Memory B cell (primary cell): ENCODE results near the gene NHEJ1.

Experiments used
- ATAC-seq: fragments of 150-1000 bp; cut with Tn5 transposase; 2 replicates; pipeline ENCODE4 v1.10.0; 2021; ENCODE audit warnings: low read depth, mild to moderate bottlenecking, moderate library complexity
- DNase-seq, 2 donors: peaks; one replicate each; pipeline ENCODE4 v3.0.0; 2022; ENCODE audit warnings: low spot score in 2 of 2
- H3K27ac Mint-ChIP-seq: one replicate; pipeline ENCODE4 v1.8.0; 2022; ENCODE audit warnings: mild to moderate bottlenecking, moderate library complexity, mixed read lengths
- H3K27me3 Mint-ChIP-seq: one replicate; pipeline ENCODE4 v1.8.0; 2022; ENCODE audit warnings: mixed read lengths
- H3K36me3 Mint-ChIP-seq: one replicate; pipeline ENCODE4 v1.8.0; 2022; ENCODE audit warnings: mild to moderate bottlenecking, mixed read lengths
- H3K4me1 Mint-ChIP-seq: one replicate; pipeline ENCODE4 v1.8.0; 2022; ENCODE audit warnings: mixed read lengths
- H3K4me3 Mint-ChIP-seq: one replicate; pipeline ENCODE4 v1.8.0; 2022; ENCODE audit warnings: mild to moderate bottlenecking, moderate library complexity, mixed read lengths
- H3K9me3 Mint-ChIP-seq: one replicate; pipeline ENCODE4 v1.8.0; 2022; ENCODE audit warnings: mixed read lengths

The NHEJ1 gene

DNA sequence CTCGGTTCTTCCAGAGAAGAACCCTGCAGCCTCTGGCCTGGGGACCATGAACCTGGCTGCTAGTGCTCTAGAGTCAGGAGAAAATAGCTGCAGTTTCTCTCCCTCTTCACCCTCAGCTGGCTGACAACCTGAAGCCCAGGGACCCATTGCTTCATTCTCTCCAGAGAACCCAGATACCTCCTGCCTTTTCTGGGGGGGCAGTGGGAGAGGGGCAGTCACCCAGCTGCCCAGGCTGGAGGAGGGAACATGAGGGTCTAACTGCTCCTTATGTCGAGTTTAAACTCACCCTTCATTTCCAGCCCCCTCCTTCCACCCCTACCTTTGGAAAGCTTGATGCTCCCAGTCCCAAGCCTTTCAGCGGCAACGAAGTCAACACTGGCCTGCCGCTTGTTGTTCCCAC, 38.4 kb upstream of the NHEJ1 start:
- Mint-ChIP-seq H3K36me3 (no peaks in the 10 kb centered on the region), H3K4me1 (no peaks in the 10 kb centered on the region), H3K27me3 (peaks cover 11% of the 10 kb centered on the region), H3K4me3 (no peak overlapping the region), H3K27ac (no peak overlapping the region), H3K9me3 (no peaks in the 10 kb centered on the region)
- DNase-seq (no peak), ATAC-seq (no peak)

DNA sequence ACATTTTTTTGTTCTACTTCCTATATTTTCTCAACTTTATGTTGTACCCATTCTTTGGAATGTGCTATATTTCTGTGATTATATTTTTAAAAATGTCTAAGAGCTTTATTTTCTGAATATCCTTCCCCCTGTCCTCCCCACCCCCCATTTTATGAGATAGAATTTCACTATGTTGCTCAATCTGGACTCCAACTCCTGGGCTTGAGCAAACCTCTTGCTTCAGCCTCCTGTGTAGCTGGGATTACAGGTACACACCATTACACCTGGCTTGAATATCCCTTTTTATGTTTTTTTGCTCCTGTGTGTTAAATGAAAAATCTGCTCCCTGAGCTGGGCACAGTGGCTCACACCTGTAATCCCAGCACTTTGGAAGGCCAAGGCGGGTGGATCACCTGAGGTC, 36.8 kb upstream of the NHEJ1 start:
- Mint-ChIP-seq H3K36me3 (no peaks in the 10 kb centered on the region), H3K4me1 (no peaks in the 10 kb centered on the region), H3K9me3 (no peaks in the 10 kb centered on the region), H3K27me3 (peaks cover 11% of the 10 kb centered on the region), H3K4me3 (no peak overlapping the region), H3K27ac (no peak overlapping the region)
- no peak for DNase-seq
- ATAC-seq, result no peak

DNA sequence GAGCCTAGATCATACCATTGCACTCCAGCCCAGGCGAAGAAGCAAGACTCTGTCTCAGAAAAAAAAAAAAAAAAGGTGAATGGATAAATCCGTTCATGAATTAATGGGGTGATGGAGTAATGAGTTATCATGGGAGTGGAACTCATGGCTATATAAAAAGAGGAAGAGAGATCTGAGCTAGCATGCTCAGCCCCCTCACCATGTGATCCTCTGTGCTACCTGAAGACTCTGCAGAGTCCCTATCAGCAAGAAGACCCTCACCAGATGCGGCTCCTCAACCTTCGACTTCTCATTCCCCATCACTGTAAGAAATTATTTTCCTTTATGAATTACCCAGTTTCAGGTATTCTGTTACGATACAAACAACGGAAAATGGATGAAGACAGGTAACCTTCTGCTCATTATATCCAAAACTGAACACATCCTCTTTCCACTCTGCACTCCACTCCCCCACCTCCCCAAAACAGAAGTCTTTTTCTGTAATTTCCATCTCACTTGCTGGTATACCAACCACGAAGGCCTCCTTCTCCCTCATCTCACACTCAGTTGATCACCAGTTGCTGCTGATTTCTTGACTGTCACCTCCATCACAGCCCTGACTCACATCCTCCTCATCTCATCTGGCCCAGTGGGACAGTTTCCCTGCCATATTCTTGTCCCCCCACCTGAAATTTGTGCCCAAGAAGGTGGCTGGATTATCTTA, 26.3 kb upstream of the NHEJ1 start:
- Mint-ChIP-seq H3K4me3 (no peak overlapping the region), H3K36me3 (peaks cover 10% of the 10 kb centered on the region), H3K27ac (peak overlapping the region; percentile 18), H3K9me3 (no peaks in the 10 kb centered on the region), H3K4me1 (peaks cover 12% of the 10 kb centered on the region), H3K27me3 (no peaks in the 10 kb centered on the region)
- no peak for DNase-seq
- peak; percentile 80 for ATAC-seq

DNA sequence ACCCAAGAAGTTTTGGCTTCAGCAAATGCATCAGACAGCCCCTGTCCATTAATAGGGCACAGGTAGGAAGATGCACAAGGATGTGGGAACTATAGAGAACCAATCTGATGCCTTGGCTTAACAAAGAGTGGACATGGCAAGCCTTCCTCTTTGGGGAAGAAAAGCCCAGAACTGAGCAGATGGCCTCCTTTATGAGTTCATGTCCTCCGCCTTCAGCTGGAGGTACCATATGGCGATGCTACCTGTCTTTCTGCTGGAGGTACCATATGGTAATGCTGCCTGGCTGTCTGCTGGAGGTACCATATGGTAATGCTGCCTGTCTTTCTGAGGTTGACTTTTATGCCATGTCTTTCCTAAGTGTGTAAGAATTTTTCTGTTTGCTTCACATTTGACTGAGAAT, 23.5 kb upstream of the NHEJ1 start:
- ATAC-seq, result no peak
- DNase-seq, result no peak
- peak overlapping the region; percentile 14 for H3K27ac Mint-ChIP-seq
- H3K9me3 Mint-ChIP-seq, result no peaks in the 10 kb centered on the region
- no peaks in the 10 kb centered on the region for H3K27me3 Mint-ChIP-seq
- H3K4me3 Mint-ChIP-seq, result no peak overlapping the region
- peaks cover 19% of the 10 kb centered on the region for H3K36me3 Mint-ChIP-seq
- H3K4me1 Mint-ChIP-seq, result peaks cover 15% of the 10 kb centered on the region

DNA sequence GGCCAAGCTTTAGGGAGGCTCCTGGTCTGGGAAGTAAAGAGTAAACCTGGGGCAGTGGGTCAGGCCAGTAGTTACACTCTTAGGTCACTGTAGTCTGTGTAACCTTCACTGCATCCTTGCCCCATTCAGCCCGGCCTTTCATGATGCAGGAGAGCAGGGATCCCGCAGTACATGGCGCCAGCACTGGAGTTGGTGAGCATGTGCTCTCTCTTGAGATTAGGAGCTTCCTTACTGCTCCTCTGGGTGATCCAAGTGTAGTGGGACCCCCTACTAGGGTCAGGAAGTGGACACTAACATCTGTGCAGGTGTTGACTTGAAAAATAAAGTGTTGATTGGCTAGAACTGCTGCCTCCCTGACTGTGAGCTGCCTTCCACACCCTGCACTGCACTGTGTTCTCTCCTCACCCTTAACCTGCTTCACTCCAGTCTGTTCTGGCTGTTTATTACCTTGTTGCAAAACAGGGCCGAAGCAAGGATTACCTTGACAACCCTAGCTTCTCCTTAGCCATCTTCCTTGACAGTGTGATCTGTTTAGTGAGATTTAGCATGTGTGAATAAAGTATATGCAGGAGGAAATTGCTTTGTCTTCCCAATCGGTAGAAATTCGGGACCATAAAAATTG, 22.6 kb upstream of the NHEJ1 start:
- Mint-ChIP-seq H3K27ac (peak overlapping the region; percentile 53), H3K4me3 (no peak overlapping the region), H3K27me3 (no peaks in the 10 kb centered on the region)

DNA sequence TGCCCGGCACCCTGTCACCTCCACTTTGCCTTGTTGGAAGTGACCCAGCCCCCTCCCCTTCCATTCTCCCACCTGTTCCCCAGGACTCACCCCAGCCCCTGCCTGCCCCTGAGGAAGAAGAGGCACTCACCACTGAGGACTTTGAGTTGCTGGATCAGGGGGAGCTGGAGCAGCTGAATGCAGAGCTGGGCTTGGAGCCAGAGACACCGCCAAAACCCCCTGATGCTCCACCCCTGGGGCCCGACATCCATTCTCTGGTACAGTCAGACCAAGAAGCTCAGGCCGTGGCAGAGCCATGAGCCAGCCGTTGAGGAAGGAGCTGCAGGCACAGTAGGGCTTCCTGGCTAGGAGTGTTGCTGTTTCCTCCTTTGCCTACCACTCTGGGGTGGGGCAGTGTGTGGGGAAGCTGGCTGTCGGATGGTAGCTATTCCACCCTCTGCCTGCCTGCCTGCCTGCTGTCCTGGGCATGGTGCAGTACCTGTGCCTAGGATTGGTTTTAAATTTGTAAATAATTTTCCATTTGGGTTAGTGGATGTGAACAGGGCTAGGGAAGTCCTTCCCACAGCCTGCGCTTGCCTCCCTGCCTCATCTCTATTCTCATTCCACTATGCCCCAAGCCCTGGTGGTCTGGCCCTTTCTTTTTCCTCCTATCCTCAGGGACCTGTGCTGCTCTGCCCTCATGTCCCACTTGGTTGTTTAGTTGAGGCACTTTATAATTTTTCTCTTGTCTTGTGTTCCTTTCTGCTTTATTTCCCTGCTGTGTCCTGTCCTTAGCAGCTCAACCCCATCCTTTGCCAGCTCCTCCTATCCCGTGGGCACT, 21.9 kb upstream of the NHEJ1 start:
- peaks cover 19% of the 10 kb centered on the region for H3K36me3 Mint-ChIP-seq
- peaks cover 22% of the 10 kb centered on the region for H3K4me1 Mint-ChIP-seq
- ATAC-seq (no peak), DNase-seq (no peak)
- H3K4me3 Mint-ChIP-seq, result no peak overlapping the region
- H3K27me3 Mint-ChIP-seq, result no peaks in the 10 kb centered on the region
- H3K9me3 Mint-ChIP-seq, result no peaks in the 10 kb centered on the region
- peak overlapping the region; percentile 53 for H3K27ac Mint-ChIP-seq

More for the DNA sequence above, 22.6 kb upstream of the NHEJ1 start:
- Mint-ChIP-seq H3K36me3 (peaks cover 19% of the 10 kb centered on the region), H3K4me1 (peaks cover 20% of the 10 kb centered on the region), H3K9me3 (no peaks in the 10 kb centered on the region)
- ATAC-seq (no peak), DNase-seq (no peak)

DNA sequence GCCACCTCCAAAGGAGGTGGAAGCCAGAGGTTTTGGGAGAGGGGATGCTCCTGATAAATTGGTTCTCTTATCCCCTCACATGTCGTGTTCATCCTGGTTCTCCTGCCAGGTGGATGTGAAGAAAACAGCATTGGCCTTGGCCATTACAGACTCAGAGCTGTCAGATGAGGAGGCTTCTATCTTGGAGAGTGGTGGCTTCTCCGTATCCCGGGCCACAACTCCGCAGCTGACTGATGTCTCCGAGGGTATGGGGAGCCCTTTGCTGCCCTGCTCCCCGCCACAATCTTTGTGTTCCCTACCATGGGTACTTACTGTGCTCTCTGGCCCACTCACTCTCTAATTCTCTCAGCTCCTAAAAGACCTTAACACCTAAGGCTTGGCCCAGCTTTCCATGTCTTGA, 20.9 kb upstream of the NHEJ1 start:
- no peak overlapping the region for H3K27ac Mint-ChIP-seq

DNA sequence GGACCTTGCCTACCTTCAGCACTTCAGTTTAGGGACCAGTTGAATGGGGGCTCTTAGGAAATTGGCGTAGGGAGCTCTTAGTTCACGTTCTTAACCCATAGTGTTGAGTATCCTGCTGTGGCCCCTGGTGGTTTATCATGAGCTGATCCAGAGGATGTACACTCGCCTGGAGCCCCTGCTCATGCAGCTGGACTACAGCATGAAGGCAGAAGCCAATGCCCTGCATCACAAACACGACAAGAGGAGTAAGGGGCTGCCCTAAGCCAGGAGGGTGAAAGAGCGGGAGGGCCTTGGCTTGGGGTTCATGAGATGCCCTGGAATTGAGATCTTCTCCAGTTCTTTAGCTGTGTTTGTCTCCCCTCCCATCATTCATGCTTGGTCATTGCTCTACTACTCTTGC, 20.3 kb upstream of the NHEJ1 start:
- Mint-ChIP-seq H3K4me1 (peaks cover 19% of the 10 kb centered on the region), H3K27ac (peak overlapping the region; percentile 31), H3K9me3 (no peaks in the 10 kb centered on the region), H3K36me3 (peaks cover 18% of the 10 kb centered on the region), H3K4me3 (no peak overlapping the region), H3K27me3 (no peaks in the 10 kb centered on the region)
- DNase-seq, result no peak
- ATAC-seq, result no peak

More for the DNA sequence above, 20.9 kb upstream of the NHEJ1 start:
- no peaks in the 10 kb centered on the region for H3K9me3 Mint-ChIP-seq
- no peak for DNase-seq
- H3K36me3 Mint-ChIP-seq, result peaks cover 18% of the 10 kb centered on the region
- no peak for ATAC-seq
- peaks cover 18% of the 10 kb centered on the region for H3K4me1 Mint-ChIP-seq
- no peak overlapping the region for H3K4me3 Mint-ChIP-seq
- H3K27me3 Mint-ChIP-seq, result no peaks in the 10 kb centered on the region

DNA sequence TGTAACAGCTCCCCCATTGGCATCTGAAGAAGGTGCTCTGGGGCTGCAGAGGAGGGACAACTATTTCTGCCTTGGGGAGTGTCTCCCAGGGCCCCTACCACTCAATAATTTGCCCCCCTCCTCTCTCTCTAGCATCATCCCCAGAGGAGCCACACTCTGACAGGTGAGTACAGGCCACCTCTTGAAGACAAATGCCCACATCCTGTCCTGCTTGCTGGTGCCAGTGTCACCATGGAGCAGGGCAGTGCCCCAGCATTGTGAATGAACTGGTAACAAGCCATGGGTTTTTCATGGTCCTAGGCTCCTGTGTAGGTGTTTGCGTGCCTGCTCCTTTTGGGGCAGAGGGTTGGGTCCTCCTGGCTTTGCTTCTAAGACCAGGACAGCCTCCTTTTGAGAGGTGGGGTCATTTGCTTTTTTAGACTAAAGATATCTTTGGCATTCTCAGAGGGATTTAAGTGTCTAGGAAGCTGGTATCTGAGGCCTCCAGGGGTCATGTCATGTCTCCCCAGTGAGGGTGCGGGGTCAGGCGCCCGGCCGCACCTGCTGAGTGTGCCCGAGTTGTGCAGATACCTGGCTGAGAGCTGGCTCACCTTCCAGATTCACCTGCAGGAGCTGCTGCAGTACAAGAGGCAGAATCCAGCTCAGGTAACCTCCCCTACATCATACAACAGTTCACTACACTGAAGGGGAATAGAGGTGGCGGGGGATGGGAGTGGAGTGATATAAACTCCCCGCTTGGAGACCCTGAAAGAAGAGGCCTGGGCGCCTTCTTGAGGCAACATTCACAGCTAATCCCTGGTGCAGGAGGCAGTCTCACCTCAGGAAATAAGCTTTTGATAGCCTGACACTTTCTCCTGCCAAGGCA, 19.2 kb upstream of the NHEJ1 start:
- H3K27ac Mint-ChIP-seq, result no peak overlapping the region
- no peaks in the 10 kb centered on the region for H3K9me3 Mint-ChIP-seq
- DNase-seq (no peak), ATAC-seq (no peak)
- H3K4me1 Mint-ChIP-seq, result peaks cover 20% of the 10 kb centered on the region
- H3K27me3 Mint-ChIP-seq, result no peaks in the 10 kb centered on the region
- peak overlapping the region; percentile 88 for H3K4me3 Mint-ChIP-seq
- H3K36me3 Mint-ChIP-seq, result peaks cover 16% of the 10 kb centered on the region

DNA sequence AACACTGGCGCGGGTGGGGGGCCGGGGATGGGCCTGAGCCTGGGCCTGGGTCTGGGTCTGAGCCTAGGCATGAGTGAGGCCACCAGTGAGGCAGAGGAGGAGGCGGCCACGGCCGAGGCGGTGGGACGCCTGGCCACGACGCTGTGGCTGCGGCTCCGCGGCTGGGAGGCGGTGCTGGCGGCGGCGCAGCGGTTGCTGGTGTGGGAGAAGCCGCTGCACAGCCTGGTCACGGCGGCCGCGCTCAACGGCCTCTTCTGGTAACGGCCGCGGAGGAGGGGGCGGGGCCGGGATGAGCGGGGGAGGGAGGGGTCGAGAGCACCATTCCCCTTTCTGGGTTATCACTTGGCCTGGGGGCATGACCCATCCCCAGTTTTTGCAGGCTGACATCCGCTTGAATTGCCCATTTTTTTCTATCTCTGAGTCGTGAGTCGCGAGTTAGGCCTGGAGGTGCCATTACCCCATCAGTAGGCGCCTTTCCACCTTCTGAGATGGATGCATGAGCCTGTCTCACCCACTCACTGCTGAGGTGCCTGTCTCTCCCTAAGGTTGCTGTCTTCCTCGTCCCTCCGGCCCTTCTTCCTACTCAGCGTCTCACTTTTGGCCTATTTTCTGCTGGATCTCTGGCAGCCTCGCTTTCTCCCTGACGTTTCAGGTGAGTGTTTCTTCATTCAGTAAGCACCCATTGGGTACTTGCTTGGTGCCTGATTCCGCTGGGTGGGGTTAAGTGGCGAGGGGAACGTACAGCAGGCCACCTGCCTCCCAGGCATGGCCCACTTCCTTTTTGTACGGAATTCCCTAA, 18.0 kb upstream of the NHEJ1 start:
- Mint-ChIP-seq H3K4me1 (peaks cover 30% of the 10 kb centered on the region), H3K27me3 (no peaks in the 10 kb centered on the region), H3K9me3 (no peaks in the 10 kb centered on the region), H3K4me3 (peak overlapping the region; percentile 88), H3K27ac (peak overlapping the region; percentile 97), H3K36me3 (peaks cover 26% of the 10 kb centered on the region)
- ATAC-seq (peak; percentile 3), DNase-seq (peak in 1 of 2 donors; percentile 18)

DNA sequence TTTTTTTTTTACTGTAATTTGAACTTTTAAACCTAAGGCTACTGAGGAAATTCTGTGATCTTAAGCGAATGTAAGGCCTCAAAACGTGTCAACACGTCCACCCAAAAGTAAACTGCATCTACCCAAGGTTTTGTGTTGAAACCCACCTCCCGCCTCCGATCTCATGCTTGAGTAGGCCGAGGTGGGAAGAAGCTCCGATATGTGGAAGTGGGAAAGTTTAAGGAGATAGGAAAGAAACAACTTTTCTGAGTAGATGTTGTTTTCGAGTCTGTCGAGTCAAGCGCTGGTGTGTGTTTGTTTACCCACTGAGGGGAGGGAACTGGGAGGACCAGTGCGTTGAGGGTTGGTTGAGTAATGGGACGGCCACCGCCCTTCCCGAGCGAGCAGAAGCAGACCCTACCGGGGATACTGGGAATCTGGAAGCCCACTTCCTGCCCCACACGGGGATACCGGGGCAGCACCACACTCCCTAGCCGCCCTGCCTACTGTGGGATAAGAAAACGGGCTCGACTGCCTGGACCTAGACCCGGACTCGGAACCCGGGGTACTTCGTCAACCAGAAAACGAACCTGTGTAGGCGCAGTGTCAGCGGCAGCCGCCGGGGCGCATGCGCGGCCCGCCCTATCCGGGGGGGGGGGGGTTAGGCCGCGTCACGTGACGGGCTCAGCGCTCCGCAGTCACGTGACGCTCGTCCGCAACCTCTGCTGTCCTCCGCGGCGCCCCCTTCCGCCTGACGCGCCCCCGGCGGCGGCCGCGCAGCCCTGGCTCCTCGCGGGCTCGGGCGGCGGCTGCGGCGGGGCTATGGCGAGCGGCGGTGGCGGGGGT, 17.1 kb upstream of the NHEJ1 start, which contains the start of gene RETREG2:
Gene RETREG2 (plus strand): TSS at position 724 of the 825 bp plus-strand sequence. CDS start 78 bp downstream, at position 802.
- Mint-ChIP-seq H3K4me1 (peaks cover 31% of the 10 kb centered on the region), H3K36me3 (peaks cover 23% of the 10 kb centered on the region), H3K27ac (peak within 1 kb of the TSS; percentile 97), H3K27me3 (no peaks in the 10 kb centered on the region), H3K4me3 (peak within 1 kb of the TSS; percentile 88), H3K9me3 (no peaks in the 10 kb centered on the region)
- DNase-seq, result peak; percentile 75
- peak; percentile 47 for ATAC-seq

DNA sequence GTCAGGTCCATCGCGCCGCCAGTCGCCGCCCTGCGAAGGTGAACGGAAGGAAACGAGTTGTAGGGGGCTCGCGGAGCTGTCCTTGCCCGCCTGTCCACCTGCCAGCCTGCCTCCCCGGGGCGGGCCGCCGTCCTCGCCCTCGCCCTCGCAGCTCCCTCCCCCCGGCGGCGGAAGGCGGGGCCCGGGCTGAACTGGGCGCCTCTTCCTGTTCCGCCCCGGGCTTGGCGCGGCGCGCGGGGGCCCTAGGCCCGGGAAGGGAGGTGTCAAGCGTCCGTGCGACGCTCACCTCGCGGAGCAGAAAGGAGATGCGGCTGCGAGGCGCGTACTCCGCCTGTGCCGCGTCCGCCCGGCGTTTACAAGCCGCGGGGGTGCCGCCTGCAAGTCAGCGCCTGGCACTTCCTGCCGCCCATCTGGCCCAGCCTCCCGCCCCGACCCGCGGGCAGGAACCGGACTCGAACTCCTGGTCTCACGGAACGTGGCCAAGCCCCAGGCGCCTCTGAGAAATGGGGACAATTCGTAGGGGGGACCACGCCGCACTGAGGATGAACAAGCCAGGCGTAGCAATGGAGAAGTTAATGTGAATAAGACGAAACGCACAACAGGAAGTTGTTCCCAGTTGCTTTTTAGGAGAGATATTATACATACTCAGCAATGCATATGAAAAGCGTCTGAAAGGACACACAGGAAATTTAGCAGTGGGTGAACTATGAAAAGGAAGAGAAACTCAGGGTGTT, 16.4 kb upstream of the NHEJ1 start, which contains the start of gene CNPPD1:
Gene CNPPD1 (minus strand): TSS at position 108 of the 734 bp plus-strand sequence. CDS start 97 bp downstream, at position 11.
- Mint-ChIP-seq H3K4me3 (peak within 1 kb of the TSS; percentile 88), H3K9me3 (no peaks in the 10 kb centered on the region), H3K4me1 (peaks cover 30% of the 10 kb centered on the region), H3K27me3 (no peaks in the 10 kb centered on the region), H3K27ac (peak within 1 kb of the TSS; percentile 97), H3K36me3 (peaks cover 26% of the 10 kb centered on the region)
- ATAC-seq (peak; percentile 70), DNase-seq (peak; percentile 80 to 84)
